ENCODE measurements around the gene TBX2. TPM values are rescaled to one million over a fixed set of nuclear protein-coding genes. Genes with fewer than 3 reads are reported as not detected.

TBX2 gene
- total and polyA plus RNA-seq, 7 donors: 0.99 to 5.3 (median 3.3) TPM

GRCh38 chr17:61361084-61361483 is 38.6 kb upstream of the TBX2 start:
- Histone ChIP-seq H3K27ac (no peak overlapping the region), H3K36me3 (no peaks in the 10 kb centered on the region), H3K4me1 (no peaks in the 10 kb centered on the region), H3K27me3 (no peaks in the 10 kb centered on the region), H3K4me3 (no peak overlapping the region), H3K9me3 (no peaks in the 10 kb centered on the region)
- TF ChIP-seq POLR2A (IDR thresholded peaks at IDR 0.05) (no peak), POLR2AphosphoS5 (IDR thresholded peaks at IDR 0.05) (no peak), EP300 (IDR thresholded peaks at IDR 0.05) (no peak), CTCF (IDR thresholded peaks at IDR 0.05) (no peak)
- no peak for DNase-seq
- intact Hi-C loops (cut with DNase I): no loop called here
- 86 to 87% methylated on average over 2 of the region's 2 CpGs for WGBS, 2 donors

- no peak overlapping the region for H3K4me3 ChIP-seq
- intact Hi-C loops (cut with DNase I): no loop called here
- TF ChIP-seq EP300 (IDR thresholded peaks at IDR 0.05) (no peak), CTCF (IDR thresholded peaks at IDR 0.05) (no peak), POLR2A (IDR thresholded peaks at IDR 0.05) (no peak), POLR2AphosphoS5 (IDR thresholded peaks at IDR 0.05) (no peak)
- H3K36me3 ChIP-seq: no peaks in the 10 kb centered on the region
- DNase-seq: no peak
- WGBS, 2 donors: 88% methylated on average over 5 of the region's 5 CpGs
- H3K4me1 ChIP-seq: no peaks in the 10 kb centered on the region
- no peak overlapping the region for H3K27ac ChIP-seq
- H3K9me3 ChIP-seq: no peaks in the 10 kb centered on the region
- no peaks in the 10 kb centered on the region for H3K27me3 ChIP-seq
These were observed 37.2 kb upstream of the TBX2 start for GRCh38 chr17:61362396-61362795.

- intact Hi-C loops (cut with DNase I): no loop called here
- no peaks in the 10 kb centered on the region for H3K4me1 ChIP-seq
- H3K36me3 ChIP-seq: no peaks in the 10 kb centered on the region
- H3K27ac ChIP-seq: no peak overlapping the region
- no peak for DNase-seq
- 82 to 92% methylated on average over 9 of the region's 9 CpGs for WGBS, 2 donors
- TF ChIP-seq POLR2A (IDR thresholded peaks at IDR 0.05) (no peak), POLR2AphosphoS5 (IDR thresholded peaks at IDR 0.05) (no peak), EP300 (IDR thresholded peaks at IDR 0.05) (no peak), CTCF (IDR thresholded peaks at IDR 0.05) (no peak)
- no peaks in the 10 kb centered on the region for H3K27me3 ChIP-seq
- H3K4me3 ChIP-seq: no peak overlapping the region
- H3K9me3 ChIP-seq: no peaks in the 10 kb centered on the region
These were observed 36.6 kb upstream of the TBX2 start for GRCh38 chr17:61362852-61363600.

- no peaks in the 10 kb centered on the region for H3K27me3 ChIP-seq
- no peak overlapping the region for H3K4me3 ChIP-seq
- H3K4me1 ChIP-seq: no peaks in the 10 kb centered on the region
- H3K9me3 ChIP-seq: no peaks in the 10 kb centered on the region
- H3K36me3 ChIP-seq: no peaks in the 10 kb centered on the region
- no peak overlapping the region for H3K27ac ChIP-seq
- TF ChIP-seq CTCF (IDR thresholded peaks at IDR 0.05) (no peak), POLR2A (IDR thresholded peaks at IDR 0.05) (no peak), POLR2AphosphoS5 (IDR thresholded peaks at IDR 0.05) (no peak), EP300 (IDR thresholded peaks at IDR 0.05) (no peak)
- 94 to 95% methylated on average over 13 of the region's 13 CpGs for WGBS, 2 donors
- intact Hi-C loops (cut with DNase I): no loop called here
- no peak for DNase-seq
These were observed 35.8 kb upstream of the TBX2 start for GRCh38 chr17:61363601-61364462.

All from sigmoid colon (tissue), 7 donors.